ENCODE results near the gene UNC13A. TPM values are rescaled to one million over a fixed set of nuclear protein-coding genes. Genes with fewer than 3 reads are reported as not detected.

Gene UNC13A
- total and polyA plus RNA-seq, 2 donors (not counting 3 experiments of a cell fraction or from before 2014, with no cell fraction given): 0.04 to 0.09 TPM

Other genes with a start within 250 kb of the UNC13A start
- gene TMEM221, start 239.7 kb downstream of the UNC13A start, total RNA-seq: not detected in 2 replicates
- 0.06 and 0.08 TPM in 2 replicates for gene TMEM221, start 239.7 kb downstream of the UNC13A start, polyA plus RNA-seq
- gene NXNL1, start 227.4 kb downstream of the UNC13A start, total RNA-seq: not detected in 2 replicates
- not detected in 2 replicates for gene NXNL1, start 227.4 kb downstream of the UNC13A start, polyA plus RNA-seq
- gene SLC27A1, start 217.8 kb downstream of the UNC13A start, total RNA-seq: 13.5 and 14.9 TPM in 2 replicates
- gene SLC27A1, start 217.8 kb downstream of the UNC13A start, polyA plus RNA-seq: 10.4 and 11.9 TPM in 2 replicates
- gene PGLS, start 176.7 kb downstream of the UNC13A start, total RNA-seq: 99.2 and 110 TPM in 2 replicates
- 139 and 204 TPM in 2 replicates for gene PGLS, start 176.7 kb downstream of the UNC13A start, polyA plus RNA-seq
- gene COLGALT1, start 132.7 kb downstream of the UNC13A start, total RNA-seq: 240 and 263 TPM in 2 replicates
- gene COLGALT1, start 132.7 kb downstream of the UNC13A start, polyA plus RNA-seq: 355 and 406 TPM in 2 replicates
- gene MAP1S, start 31.1 kb upstream of the UNC13A start, total RNA-seq: 143 and 166 TPM in 2 replicates
- gene MAP1S, start 31.1 kb upstream of the UNC13A start, polyA plus RNA-seq: 94.8 and 157 TPM in 2 replicates
- gene FCHO1, start 63.1 kb upstream of the UNC13A start, total RNA-seq: 1.4 and 1.6 TPM in 2 replicates
- gene FCHO1, start 63.1 kb upstream of the UNC13A start, polyA plus RNA-seq: 0.66 and 0.80 TPM in 2 replicates
- not detected in 2 replicates for gene B3GNT3, start 106.8 kb upstream of the UNC13A start, total RNA-seq
- 0.10 TPM in 1 of 2 replicates, not detected in the other for gene B3GNT3, start 106.8 kb upstream of the UNC13A start, polyA plus RNA-seq
- not detected in 2 replicates for gene INSL3, start 133.2 kb upstream of the UNC13A start, total RNA-seq
- not detected in 2 replicates for gene INSL3, start 133.2 kb upstream of the UNC13A start, polyA plus RNA-seq
- 3.1 and 3.4 TPM in 2 replicates for gene JAK3, start 159.6 kb upstream of the UNC13A start, total RNA-seq
- 3.8 and 5.1 TPM in 2 replicates for gene JAK3, start 159.6 kb upstream of the UNC13A start, polyA plus RNA-seq
- gene RPL18A, start 171.6 kb upstream of the UNC13A start, total RNA-seq: 1,947 and 1,970 TPM in 2 replicates
- gene RPL18A, start 171.6 kb upstream of the UNC13A start, polyA plus RNA-seq: 2,869 and 3,230 TPM in 2 replicates
- not detected in 2 replicates for gene SLC5A5, start 183.6 kb upstream of the UNC13A start, total RNA-seq
- gene SLC5A5, start 183.6 kb upstream of the UNC13A start, polyA plus RNA-seq: not detected in 2 replicates
- gene CCDC124, start 244.7 kb upstream of the UNC13A start, total RNA-seq: 115 and 123 TPM in 2 replicates
- gene CCDC124, start 244.7 kb upstream of the UNC13A start, polyA plus RNA-seq: 101 and 128 TPM in 2 replicates

All from endothelial cell of umbilical vein (primary cell).